NCI-H446 (cell line): ENCODE results near the gene TSPAN5.
"Not testable (repeated sequence)": the region's sequence is repeated elsewhere in the genome, so short reads cannot be mapped to it uniquely, and the experiment has no call there.

ENCODE experiments used
- DNase-seq, 2 experiments: peaks; one replicate each; lab custom pipeline; 2025; lab: John Stamatoyannopoulos, UW

Gene TSPAN5

GRCh38 chr4:98461121-98461865 lies 197.1 kb downstream of the TSPAN5 start:
- not testable (repeated sequence) for DNase-seq

- not testable (repeated sequence) for DNase-seq
Measured at GRCh38 chr4:98457422-98457821, 201.0 kb downstream of the TSPAN5 start.

GRCh38 chr4:98452091-98452490 lies 206.3 kb downstream of the TSPAN5 start:
- DNase-seq, result no peak

- DNase-seq, result no peak
Measured at GRCh38 chr4:98448908-98449307, 209.5 kb downstream of the TSPAN5 start.

- no peak for DNase-seq
Measured at GRCh38 chr4:98447648-98448047, 210.8 kb downstream of the TSPAN5 start.

- DNase-seq, result no peak
Measured at GRCh38 chr4:98446499-98447375, 211.7 kb downstream of the TSPAN5 start.

- no peak for DNase-seq
Measured at GRCh38 chr4:98444371-98444770, 214.0 kb downstream of the TSPAN5 start.

GRCh38 chr4:98434816-98435215 lies 223.6 kb downstream of the TSPAN5 start:
- DNase-seq, result no peak

GRCh38 chr4:98433691-98434090 lies 224.7 kb downstream of the TSPAN5 start:
- DNase-seq, result no peak

- no peak for DNase-seq
Measured at GRCh38 chr4:98430708-98431403, 227.6 kb downstream of the TSPAN5 start.

GRCh38 chr4:98423009-98423408 lies 235.4 kb downstream of the TSPAN5 start:
- no peak for DNase-seq

- DNase-seq, result no peak
Measured at GRCh38 chr4:98421111-98421510, 237.3 kb downstream of the TSPAN5 start.
